Stimulated activated CD8-positive, alpha-beta memory T cell treated with anti-CD3 and anti-CD28 coated beads, Interleukin-2, amount 100 ng/mL, for 1 hour (primary cell): ENCODE measurements around the gene ADCY5.

Source experiments
- DNase-seq, 2 donors: peaks; one replicate each; pipeline ENCODE4 v3.0.0-alpha.2; 2020; ENCODE audit warnings: low read depth in 2 of 2

The ADCY5 gene

DNA sequence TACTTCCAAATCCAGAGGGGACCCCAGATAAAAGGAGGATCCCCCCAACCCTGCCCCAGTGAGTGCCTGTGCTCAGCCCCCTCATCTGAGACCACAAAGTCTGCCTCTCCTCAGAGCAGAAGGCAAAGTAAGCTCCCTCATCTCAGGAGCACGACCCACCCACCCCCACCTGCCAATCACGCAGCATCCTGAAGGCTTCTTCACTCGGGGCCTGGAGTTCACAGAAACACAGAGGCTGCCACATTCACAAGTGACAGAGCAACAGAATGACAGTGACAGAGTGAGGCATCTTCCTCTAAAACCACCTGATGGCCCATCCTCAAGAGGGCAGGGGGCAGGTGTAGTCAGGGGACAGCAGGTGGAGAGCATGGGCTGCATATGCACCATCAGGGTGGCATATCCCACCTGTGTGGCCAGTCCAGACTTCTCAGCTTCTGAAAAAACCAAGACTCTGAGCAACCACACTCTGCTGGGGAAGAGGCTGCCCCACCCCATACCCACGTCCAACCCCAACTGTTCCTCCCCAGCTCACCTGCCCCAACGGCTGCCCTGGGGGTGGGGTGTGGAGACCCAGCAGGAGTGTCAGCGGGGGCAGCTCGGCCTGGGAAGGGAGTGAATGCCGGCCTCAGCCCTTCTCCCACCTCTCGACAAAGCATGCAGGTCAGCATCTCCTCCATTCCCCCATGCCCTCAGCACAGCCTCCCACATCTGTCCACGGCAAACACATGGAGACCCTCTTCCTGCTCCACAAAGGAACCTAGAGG lies 19.3 kb downstream of the ADCY5 start:
- DNase-seq = no peak

DNA sequence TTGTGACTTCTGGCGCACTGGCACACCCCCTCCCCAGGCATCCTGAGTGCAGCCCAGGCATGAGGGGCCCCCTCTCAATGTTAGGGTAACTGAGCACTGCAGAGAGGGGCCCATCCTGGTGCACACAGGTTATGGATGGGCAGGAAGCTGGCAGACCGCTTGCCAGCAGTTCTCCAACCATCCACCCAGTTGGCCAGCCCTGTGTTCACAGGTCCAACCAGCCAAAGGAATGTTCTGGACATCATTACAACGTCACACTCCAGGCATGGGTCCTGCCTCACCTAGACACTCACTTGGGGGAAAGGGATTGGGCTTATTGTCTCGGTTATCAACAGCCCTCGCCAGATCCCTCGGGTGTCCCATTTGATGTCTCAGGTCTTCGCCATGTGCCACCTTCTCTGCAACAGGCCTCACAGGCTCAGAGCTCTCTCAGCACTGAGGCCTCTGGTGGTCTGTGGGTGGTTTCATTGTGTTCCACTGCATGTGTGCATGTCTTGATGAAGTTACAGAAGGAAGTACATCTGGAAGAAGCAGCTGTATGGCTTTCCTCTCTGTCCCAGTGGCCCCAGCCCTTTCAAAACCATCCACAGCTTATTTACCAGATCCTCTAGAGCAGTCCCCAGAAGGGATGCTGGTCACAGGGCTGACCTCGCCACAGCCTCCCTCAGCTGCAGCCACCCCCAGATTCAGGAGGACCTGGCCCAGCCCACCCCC lies 23.7 kb downstream of the ADCY5 start:
- no peak for DNase-seq

DNA sequence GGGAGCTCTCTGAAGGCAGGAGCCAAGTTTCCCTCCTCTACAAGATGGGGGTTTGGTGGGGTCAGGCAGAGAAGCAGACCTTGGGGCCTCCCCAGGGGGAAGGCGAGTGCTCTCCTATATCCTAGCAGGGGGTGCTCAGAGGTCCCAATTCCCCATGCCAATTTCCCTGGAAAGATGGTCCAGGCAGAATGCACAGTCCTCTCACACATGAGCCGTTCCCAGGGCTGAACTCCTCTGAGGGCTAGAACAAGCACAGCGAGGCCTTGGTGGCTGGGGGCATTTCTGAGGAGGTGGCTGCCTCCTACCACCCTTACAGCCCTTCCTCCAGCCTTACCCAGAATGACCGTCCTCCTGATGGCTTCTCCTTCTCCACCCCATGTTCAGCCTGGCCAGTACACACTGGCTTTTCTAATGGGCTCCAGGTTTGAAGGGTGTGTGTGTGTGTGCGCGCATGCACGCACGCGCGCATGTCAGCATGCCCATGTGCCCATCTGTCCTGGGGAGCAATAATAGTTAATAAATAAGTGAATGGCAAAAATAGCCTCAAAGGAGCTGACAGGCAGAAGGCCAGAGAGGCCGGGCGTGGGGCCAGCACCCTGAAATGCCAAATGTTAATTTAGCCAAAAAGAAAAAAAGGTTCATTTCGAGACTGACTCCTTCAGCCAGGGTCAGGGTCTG lies 24.4 kb downstream of the ADCY5 start:
- no peak for DNase-seq

DNA sequence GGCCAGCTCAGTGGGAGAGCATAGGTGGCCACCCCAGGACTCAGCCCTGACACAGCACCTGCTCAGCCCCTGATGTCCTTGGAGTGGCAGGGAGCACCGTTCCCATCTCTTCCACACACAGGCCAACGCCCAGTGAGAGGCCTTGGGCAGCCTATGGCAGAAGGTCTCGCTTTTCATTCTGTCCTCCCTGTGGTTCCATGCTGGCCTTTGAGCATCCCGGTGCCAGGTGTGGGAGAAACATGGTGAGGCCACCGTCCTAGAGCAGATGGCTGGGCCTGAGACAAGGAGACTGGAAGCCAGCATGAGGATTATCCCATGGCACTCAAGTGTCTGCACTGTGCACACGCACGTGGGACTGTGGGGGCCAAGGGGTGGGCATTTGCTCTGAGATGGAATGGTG lies 25.1 kb downstream of the ADCY5 start:
- DNase-seq = no peak

DNA sequence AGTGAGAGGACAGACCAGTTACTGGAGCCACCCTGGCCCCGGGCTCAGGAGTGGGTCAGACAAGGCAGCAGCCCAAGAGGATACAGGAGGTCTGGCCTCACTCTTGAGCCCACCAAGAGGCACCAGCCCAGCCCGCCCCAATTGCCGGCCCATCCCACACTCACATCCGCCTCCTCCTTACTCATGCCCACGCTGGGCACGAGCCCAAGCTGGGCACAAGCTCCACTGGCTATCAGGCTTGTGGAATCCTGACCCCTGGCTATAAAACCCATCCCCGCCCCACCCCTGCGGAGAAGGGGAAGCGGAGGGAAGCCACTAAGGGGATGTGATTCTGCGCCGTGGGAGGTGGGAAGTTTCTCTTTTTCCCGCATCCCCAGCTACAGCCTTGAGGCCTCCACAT lies 25.9 kb downstream of the ADCY5 start:
- DNase-seq = no peak

DNA sequence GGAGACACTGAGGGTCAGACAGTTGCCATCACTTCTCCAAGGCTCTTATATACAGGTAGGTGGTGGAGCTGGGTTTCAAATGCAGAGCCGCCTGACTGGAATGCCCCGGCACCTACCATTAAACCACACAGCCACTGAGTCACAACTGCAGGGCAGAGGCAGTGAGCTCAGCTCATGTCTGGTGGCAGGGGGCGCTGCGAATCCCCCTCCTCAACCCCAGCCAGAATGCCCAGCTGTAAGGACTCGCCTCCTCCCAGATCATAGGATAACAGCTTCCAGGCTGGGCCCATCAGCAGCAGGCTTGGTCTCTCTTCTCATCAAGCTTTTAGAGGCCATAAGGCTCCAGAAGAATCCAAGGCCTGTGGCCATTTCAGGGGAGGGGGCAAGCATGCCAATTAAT lies 26.4 kb downstream of the ADCY5 start:
- no peak for DNase-seq

DNA sequence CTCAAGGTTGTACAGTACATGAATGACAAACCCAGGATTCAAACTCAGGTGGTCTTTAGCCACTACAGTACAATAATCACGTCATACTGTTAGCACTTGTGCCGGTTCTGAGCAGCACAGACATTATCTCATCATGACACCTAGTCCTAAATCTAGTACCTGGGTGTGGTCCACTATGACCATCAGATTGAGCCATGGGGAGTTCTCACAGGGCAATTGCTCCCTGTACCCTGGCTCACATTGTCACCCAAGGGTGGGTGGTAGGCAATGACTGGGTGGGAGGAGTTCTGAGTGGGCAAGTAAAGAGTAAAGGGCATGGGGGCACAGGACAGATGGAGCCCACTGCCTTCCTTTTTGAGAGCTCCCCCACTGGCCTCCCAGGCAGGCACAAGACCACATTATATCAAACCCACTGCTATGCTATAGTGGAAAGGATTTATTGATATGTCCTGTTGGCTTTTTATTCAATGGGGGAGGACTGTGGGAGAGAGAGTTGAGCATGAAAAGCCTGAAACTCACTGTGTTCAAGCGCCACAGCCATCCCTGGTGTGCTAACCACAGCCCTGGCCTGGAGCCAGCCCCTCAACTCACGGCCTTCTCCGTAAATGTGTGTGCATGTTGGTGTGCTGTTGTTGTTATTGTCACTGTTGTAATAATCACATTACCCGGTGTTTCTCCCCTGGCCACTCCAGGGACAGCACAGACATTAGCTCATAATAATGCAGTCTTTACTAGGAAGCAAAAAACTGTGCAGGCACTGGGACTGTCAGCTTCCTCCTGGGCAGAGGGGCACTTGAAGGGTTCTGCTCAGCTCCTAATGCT lies 27.3 kb downstream of the ADCY5 start:
- no peak for DNase-seq

DNA sequence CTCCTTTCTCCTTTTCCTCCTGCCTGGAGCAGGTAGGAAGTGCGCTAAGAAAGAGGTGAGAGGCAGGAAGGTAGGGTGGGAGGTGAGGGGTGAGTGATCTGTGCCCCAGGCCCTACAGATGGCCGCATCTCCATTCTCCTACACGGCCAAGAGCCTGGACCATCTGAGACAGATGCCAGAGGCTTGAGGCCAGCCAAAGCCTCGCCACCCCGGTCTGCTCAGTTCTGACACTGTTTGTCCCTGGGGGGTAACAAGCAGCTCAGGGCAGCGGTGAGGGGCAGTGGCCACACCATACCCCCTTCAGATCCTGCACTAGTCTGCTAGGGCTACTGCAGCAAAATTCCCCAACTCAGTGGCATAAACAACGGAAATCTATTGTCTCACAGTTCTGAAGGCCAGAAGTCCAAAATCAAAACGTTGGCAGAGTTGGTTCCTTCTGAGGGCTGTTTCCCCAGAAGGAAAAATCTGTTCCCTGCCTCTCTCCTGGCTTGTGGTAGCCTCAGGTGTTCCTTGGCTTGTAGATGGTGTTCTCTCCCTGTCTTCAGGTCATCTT lies 28.4 kb downstream of the ADCY5 start:
- DNase-seq = no peak

DNA sequence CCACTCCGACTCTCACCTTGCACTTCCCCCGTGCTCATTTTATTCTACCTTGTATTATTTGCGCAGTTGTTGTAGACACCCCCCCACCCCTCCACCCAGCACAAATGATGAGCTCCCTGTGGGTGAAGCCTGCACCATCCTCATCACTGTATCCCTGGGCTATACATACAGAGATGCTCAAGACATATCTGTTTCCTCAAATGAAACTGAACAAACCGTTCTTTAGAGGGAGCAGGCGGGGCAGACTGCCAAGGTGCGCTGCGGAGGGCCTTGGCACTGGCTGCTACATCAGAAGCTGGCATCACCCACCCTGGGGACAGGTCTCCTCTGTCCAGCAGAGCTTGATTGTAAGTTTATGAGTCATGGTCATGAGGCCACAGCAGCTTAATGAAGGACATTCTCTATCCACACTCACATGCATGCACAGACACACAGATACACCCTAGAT lies 29.0 kb downstream of the ADCY5 start:
- DNase-seq = no peak

DNA sequence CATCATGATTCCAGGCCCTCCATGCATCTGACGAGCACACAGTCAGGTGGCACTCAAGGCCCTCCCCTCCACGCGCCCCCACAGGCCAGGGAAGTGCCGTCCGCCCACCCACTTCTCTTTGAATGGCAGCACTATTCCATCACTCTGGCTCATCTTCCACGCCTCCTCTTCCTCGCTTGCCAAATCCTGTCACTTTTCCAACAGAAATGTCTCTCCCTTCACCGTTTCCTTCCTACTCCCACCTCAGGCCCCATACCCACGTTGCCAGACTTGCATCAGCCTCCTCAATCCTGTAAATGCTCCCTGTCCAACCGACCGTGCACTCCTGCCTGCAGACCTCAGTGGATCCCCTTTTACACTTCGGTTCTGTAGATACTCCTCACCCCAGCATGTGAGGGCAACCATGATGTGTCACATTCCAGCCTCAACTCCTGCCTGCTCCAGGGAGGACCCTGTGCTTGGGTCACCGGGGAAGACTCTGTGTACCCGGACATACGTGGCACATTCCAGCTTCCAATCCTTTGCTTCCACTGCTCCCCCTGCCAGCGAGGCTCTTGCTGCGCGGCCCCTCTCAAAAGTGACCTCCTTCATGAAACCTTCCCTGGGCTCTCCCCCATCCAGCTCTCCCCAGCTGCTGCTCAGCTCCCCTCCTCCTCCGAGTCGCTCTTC lies 29.6 kb downstream of the ADCY5 start:
- no peak for DNase-seq

DNA sequence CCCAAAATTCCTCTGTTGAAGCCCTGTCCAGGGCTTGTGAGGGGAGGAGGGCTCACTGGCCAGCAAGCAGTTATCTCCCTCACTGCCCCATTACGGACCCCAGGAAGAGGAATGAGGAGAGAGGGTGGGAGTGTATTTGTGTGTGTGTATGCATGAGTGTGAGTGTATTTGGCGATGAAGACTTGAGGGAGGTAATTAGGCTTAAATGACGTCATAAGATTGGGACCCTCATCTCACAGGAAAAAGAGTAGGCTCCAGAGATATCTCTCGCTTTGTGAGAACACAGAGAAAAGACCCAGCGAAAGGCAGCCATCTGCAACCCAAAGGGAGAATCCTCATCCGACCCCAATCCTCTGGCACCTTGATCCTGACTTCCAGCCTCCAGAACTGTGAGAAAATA lies 32.2 kb downstream of the ADCY5 start:
- no peak for DNase-seq

DNA sequence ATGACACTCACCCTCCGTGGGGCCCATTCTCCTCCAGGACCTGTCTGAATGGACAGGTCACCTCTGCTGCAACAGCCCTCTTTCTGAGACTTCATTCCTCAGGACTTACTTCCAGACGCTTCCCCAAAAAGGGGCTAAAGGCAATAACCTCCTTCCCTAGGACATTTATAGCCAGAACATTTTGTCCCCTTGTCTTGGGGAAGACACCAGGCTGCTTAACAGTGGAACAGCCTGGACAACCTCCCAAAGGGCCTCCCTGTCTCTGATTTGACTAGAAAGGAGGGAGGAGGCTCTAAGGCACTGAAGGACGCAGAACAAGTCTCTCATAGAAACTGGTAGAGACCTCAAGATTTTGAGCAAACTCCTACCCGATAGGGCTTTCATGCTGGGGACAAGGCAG lies 32.7 kb downstream of the ADCY5 start:
- no peak for DNase-seq

DNA sequence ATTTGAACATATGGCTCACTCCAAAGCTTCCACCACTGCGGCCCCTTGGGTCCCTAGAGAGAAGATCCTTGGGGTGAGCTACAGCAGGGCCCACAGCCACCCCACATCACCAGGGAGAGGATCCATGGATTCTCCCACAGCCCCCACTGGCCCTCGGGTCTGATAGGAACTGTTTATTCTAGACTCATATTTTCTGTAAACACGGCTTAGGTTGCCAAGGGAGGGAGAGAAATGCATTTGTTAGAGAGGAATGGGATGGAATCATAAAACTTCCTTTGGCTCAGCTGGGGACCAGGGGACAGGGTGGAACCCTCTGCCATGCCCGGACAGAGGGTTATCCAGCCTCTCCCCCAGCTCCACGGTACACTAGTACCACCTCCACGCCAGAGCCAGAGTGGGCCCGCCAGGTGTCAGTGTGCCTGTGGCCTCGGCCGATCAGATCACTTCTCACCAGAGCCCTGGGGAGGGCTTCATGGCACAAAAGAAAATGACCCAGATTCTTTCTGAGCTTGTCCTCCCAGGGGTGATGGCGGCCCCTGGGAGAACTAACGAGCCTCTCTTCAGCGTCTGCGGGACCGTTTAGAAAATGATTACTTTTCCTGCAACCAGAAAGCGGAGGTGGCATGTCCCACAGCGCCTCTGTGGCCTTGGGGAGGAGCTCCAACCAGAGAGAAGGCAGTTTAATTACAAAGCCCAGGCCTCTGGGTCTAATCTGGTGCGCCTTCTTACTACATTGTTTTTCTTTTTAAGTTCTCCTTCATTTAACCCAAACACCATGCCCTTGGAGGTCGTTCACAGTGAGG lies 33.7 kb downstream of the ADCY5 start:
- no peak for DNase-seq

DNA sequence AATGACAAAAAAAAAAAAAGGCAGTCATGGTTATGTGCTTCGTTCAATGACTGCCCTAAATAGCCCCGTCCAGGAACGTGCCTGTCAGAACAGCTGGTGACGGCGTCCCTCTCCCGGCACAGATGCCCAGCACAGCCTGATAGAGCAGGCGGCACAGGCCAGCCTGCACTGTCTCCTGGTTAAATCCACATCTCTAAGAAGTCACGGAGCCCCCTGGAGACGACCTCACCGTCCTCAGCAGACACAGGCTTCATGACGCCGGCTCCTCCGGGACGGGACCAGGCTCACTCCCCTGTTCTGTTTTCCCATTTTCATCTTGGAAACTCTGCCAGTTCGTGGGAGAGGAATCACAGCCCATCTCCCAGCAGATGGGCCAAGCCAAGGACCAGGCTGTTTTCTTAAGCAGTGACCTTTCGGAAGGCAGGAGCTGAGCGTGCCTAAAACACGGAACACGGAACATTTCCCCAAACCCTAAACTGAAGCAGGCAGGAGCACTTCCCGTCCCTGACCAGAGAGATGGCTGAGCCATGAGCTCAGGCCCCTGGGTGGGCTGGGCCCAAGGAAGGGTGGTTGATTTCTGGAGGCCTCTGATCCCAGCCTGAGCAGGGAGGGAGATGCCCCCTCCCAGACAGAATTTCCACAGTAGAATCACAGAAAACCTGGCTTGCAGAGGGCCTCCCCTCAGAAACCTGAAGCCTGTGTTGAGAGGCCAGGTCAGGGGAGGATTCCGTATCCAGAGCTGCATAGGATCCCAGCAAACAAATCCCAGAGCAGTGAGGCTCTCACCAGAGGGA lies 35.9 kb downstream of the ADCY5 start:
- DNase-seq = no peak

DNA sequence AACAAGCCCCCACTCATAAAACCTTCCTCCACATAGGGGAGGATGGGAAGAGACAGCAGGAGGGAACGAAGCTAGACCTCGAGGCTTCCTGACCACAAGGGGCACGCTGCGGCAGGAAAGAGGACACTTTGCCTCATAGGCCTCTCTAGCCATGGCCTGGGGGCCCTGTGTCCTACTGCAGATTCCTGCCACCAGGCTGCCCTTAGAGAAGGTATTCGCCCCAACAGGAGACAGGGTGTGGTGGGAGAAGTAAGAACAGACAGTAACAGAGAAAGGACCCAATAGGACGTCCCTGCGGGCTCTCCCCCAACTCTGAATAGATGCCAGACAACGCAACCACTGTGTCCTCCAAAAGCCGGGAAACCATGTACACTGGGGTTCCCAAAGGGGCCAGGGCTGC lies 36.8 kb downstream of the ADCY5 start:
- DNase-seq = no peak

DNA sequence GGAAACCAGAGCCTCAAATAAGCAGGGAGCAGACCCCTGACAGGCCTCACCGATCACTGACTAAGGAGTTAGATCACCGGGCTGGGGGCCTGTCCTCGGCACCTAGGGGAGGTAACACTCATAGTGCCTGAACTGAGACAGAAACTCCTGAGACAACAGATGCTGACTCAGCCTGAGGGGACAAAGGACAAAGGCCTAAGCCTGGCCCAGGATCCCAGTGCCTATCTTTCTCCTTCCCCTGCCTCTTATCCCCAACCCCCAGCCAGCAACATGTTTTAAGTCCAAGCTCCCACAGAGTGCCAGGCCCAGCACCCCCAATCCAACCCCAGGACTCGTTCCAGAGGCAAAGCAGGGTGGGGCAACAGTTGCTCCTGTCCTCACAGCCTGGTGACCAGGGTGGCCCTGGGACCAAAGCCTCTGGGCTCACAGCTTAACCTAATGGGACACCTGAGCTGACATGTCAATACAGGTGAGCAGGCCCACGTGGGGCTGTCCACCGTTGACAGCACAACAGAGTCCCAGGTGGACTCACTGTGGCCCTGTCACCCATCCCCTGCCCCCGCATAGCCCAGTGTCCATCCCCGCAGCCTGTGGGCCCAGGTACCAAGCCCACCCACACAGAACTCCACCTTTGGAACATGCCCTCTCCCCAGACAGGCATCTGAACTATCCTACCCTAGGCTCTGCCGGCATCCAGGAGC lies 37.4 kb downstream of the ADCY5 start:
- no peak for DNase-seq

DNA sequence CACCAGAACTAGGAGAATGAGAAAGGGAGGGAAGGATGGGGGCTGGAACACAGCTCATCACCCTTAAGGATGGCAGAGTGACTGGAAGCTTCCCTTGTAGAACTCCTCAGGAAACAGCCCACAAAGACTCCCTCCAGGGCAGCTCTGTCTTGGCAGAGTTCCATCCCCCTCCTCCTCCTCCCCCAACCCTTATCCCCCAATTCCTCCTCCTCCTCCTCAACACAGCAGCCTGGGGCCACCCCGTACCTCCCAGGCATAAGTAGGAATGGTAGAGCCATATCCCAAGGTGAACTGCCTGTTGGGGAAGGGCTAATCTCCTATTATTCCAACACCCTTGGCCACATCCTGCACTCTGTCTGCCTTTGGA lies 38.8 kb downstream of the ADCY5 start:
- DNase-seq = no peak

DNA sequence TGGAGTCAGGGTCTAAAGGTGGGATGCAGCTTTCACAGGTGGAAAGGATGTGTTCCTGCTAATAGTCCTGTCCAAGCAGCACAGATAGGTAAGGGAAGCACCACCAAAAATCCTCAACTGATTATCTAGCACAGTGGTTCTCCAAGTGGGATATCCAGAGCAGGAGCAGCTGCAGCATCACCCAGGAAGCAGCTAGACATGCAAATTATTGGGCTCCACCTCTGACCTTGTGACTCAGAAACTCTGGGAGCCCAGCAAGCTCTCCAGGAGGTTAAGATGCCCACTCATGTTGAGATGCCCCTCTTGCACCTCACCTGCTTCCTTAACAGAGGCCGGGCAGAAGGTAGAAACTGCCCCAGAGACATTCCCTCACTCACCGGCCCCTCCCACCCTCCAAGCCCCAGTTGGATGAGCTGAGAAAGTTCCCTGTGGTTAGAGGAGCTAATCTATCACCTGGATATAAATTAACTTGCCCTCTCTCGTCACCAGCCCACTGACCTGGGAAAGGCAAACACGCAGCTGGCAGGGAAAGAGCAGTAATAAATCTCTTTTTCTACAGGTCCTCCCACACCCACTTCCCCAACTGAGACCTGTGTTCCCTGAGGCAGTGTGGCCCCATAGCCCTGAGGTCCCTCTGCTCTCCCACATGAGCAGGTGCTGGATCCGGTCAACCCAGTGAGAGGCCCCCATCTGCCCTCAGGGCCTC lies 39.3 kb downstream of the ADCY5 start:
- DNase-seq = no peak
